H1 (cell line): ENCODE data around the gene DENND2A. TPM values are rescaled to one million over a fixed set of nuclear protein-coding genes. Genes with fewer than 3 reads are reported as not detected.

Experiments
- CTCF ChIA-PET: fragments of 300-600 bp; sonication (Branson Sonifier 250); formaldehyde crosslinking; loops from one replicate; lab custom pipeline; 2021; ENCODE audit not compliant: partially characterized antibody; lab: Charles Lee
- POLR2A ChIA-PET: fragments of 300-600 bp; sonication (Branson Sonifier 250); formaldehyde crosslinking; loops from one replicate; lab custom pipeline; 2021; ENCODE audit warnings: inconsistent platforms; ENCODE audit not compliant: partially characterized antibody; lab: Charles Lee
- DNase-seq, 2 experiments: peaks; one replicate each; pipeline versions ENCODE4 v3.0.0 to v3.0.0-alpha.2; 2010 to 2022; ENCODE audit warnings: low spot score in 2 of 2, low read depth in 1 of 2, mixed read lengths in 1 of 2
- FAIRE-seq: peaks from 2 replicates; lab custom pipeline; 2011; peaks lifted over from hg19 to GRCh38; lab: Jason Lieb, UNC
- H2AFZ ChIP-seq: 2 replicates; pipeline ENCODE4 v1.8.1; 2012; ENCODE audit warnings: low read length, inconsistent platforms
- H2AK5ac ChIP-seq: 2 replicates; pipeline ENCODE4 v1.6.1; 2013; ENCODE audit warnings: low read depth, low read length
- H2BK120ac ChIP-seq: replicated peaks from 2 replicates; pipeline ENCODE3; 2013; ENCODE audit warnings: low read depth, low read length, inconsistent platforms
- H2BK12ac ChIP-seq: 2 replicates; pipeline ENCODE4 v1.6.1; 2013; ENCODE audit warnings: low read depth, low read length
- H2BK15ac ChIP-seq: 2 replicates; pipeline ENCODE4 v1.6.1; 2013; ENCODE audit warnings: low read length
- H2BK20ac ChIP-seq: 2 replicates; pipeline ENCODE4 v1.6.1; 2013; ENCODE audit warnings: low read length
- H2BK5ac ChIP-seq: 2 replicates; pipeline ENCODE4 v1.6.1; 2013; ENCODE audit warnings: low read depth, low read length
- H3K14ac ChIP-seq: 2 replicates; pipeline ENCODE4 v1.6.1; 2013; ENCODE audit warnings: inconsistent platforms; ENCODE audit not compliant: insufficient read length
- H3K18ac ChIP-seq: 2 replicates; pipeline ENCODE4 v1.6.1; 2013; ENCODE audit warnings: low read length; ENCODE audit errors: extremely low read depth
- H3K23ac ChIP-seq: 2 replicates; pipeline ENCODE4 v1.6.1; 2013; ENCODE audit warnings: inconsistent platforms; ENCODE audit not compliant: insufficient read length
- H3K23me2 ChIP-seq: 2 replicates; pipeline ENCODE4 v1.6.1; 2013; ENCODE audit warnings: low read depth, low read length
- H3K27ac ChIP-seq: 2 replicates; pipeline ENCODE4 v1.6.1; 2011; ENCODE audit warnings: low read depth, low read length, inconsistent platforms
- H3K27me3 ChIP-seq, 4 experiments: replicated peaks in 1 of 4; 1 replicate in 1 of 4; 2 replicates in 3 of 4; pipeline versions ENCODE4 v1.6.1 to v1.8.1; 2011 to 2013; ENCODE audit warnings: low read length in 3 of 4, mild to moderate bottlenecking in 3 of 4, inconsistent platforms in 2 of 4, mixed read lengths in 2 of 4, moderate library complexity in 1 of 4; ENCODE audit not compliant: control insufficient read depth in 3 of 4, insufficient read depth in 3 of 4; ENCODE audit errors: extremely low read depth in 1 of 4
- H3K36me3 ChIP-seq, 4 experiments: 2 replicates each; pipeline versions ENCODE4 v1.6.1 to v1.8.1; 2011 to 2013; ENCODE audit warnings: mild to moderate bottlenecking in 4 of 4, low read length in 3 of 4, moderate library complexity in 2 of 4, control low read depth in 1 of 4, inconsistent platforms in 1 of 4; ENCODE audit not compliant: insufficient read depth in 4 of 4, control insufficient read depth in 2 of 4
- H3K4ac ChIP-seq: replicated peaks from 2 replicates; pipeline ENCODE3; 2013; ENCODE audit warnings: low read length, low read depth, mixed read lengths, inconsistent platforms; ENCODE audit not compliant: insufficient read length
- H3K4me1 ChIP-seq, 4 experiments: replicated peaks in 1 of 4; 1 replicate in 1 of 4; 2 replicates in 3 of 4; pipeline versions ENCODE4 v1.6.1 to v1.8.1; 2011 to 2013; ENCODE audit warnings: low read length in 3 of 4, inconsistent platforms in 2 of 4, mixed read lengths in 1 of 4; ENCODE audit not compliant: insufficient read depth in 4 of 4, control insufficient read depth in 3 of 4
- H3K4me2 ChIP-seq, 2 experiments: 2 replicates each; pipeline versions ENCODE4 v1.6.1 to v1.8.1; 2011 to 2013; ENCODE audit warnings: low read depth in 2 of 2, low read length in 2 of 2, control low read depth in 1 of 2, inconsistent platforms in 1 of 2, mild to moderate bottlenecking in 1 of 2; ENCODE audit not compliant: insufficient read depth in 1 of 2
- H3K4me3 ChIP-seq, 4 experiments: fragments of 200-600, 300-600 bp in 1 of 4; sonication (generic), shearing (Covaris generic), sonication (Bioruptor Twin) in 1 of 4; 2 replicates each; pipeline versions ENCODE4 v1.5.1 to v1.8.1; 2011 to 2016; ENCODE audit warnings: low read length in 4 of 4, low read depth in 3 of 4, control low read depth in 2 of 4, inconsistent platforms in 2 of 4, mild to moderate bottlenecking in 2 of 4, mixed read lengths in 1 of 4, moderate library complexity in 1 of 4; ENCODE audit not compliant: insufficient read depth in 2 of 4; ENCODE audit errors: extremely low read depth in 1 of 4
- H3K56ac ChIP-seq: replicated peaks from 2 replicates; pipeline ENCODE3; 2013; ENCODE audit warnings: low read depth, mild to moderate bottlenecking, mixed read lengths, low read length, inconsistent platforms; ENCODE audit not compliant: insufficient read length
- H3K79me1 ChIP-seq: 2 replicates; pipeline ENCODE4 v1.6.1; 2013; ENCODE audit warnings: low read depth, low read length, control low read depth
- H3K79me2 ChIP-seq, 2 experiments: 2 replicates each; pipeline versions ENCODE4 v1.6.1 to v1.8.1; 2012 to 2013; ENCODE audit warnings: low read length in 2 of 2, mild to moderate bottlenecking in 2 of 2, inconsistent platforms in 1 of 2; ENCODE audit not compliant: insufficient read depth in 2 of 2, control insufficient read depth in 1 of 2
- H3K9ac ChIP-seq, 4 experiments: replicated peaks in 1 of 4; 1 replicate in 1 of 4; 2 replicates in 3 of 4; pipeline versions ENCODE4 v1.6.1 to v1.8.1; 2011 to 2013; ENCODE audit warnings: low read depth in 3 of 4, low read length in 3 of 4, control low read depth in 2 of 4, mild to moderate bottlenecking in 2 of 4, moderate library complexity in 2 of 4, inconsistent platforms in 1 of 4; ENCODE audit errors: extremely low read depth in 1 of 4
- H3K9me3 ChIP-seq, 2 experiments: 2 replicates each; pipeline versions ENCODE4 v1.6.1 to v1.8.1; 2012 to 2013; ENCODE audit warnings: mild to moderate bottlenecking in 2 of 2, moderate library complexity in 2 of 2, control low read depth in 1 of 2, inconsistent platforms in 1 of 2, low read depth in 1 of 2, low read length in 1 of 2, mixed read lengths in 1 of 2; ENCODE audit not compliant: insufficient read depth in 2 of 2
- H4K20me1 ChIP-seq, 2 experiments: replicated peaks in 1 of 2; 2 replicates each; pipeline versions ENCODE3 to v1.8.1; 2011 to 2013; ENCODE audit warnings: inconsistent platforms in 2 of 2, low read length in 2 of 2, mild to moderate bottlenecking in 1 of 2; ENCODE audit not compliant: insufficient read depth in 2 of 2, control insufficient read depth in 1 of 2
- H4K5ac ChIP-seq: 2 replicates; pipeline ENCODE4 v1.6.1; 2013; ENCODE audit warnings: low read length, low read depth, mixed read lengths, inconsistent platforms; ENCODE audit not compliant: insufficient read length
- H4K8ac ChIP-seq: 2 replicates; pipeline ENCODE4 v1.8.0; 2013; ENCODE audit warnings: mild to moderate bottlenecking, moderate library complexity, low read length, inconsistent platforms; ENCODE audit not compliant: insufficient read depth; ENCODE audit errors: extremely low read depth
- H4K91ac ChIP-seq: replicated peaks from 2 replicates; pipeline ENCODE3; 2013; ENCODE audit warnings: low read length, mixed read lengths, inconsistent platforms; ENCODE audit not compliant: insufficient read length
- POLR2AphosphoS5 ChIP-seq: IDR thresholded peaks from 2 replicates; pipeline ENCODE4 v1.6.1; 2011; ENCODE audit warnings: low read depth, low read length
- RNF2 ChIP-seq: fragments of 200-900, 300-1000 bp; sonication (generic); IDR thresholded peaks from 2 replicates; pipeline ENCODE4 v1.7.1; 2016; ENCODE audit warnings: borderline replicate concordance, low read depth, mild to moderate bottlenecking, antibody characterized with exemption, low read length; ENCODE audit not compliant: poor library complexity, severe bottlenecking; ENCODE audit errors: missing control alignments
- SP1 ChIP-seq: IDR thresholded peaks from 2 replicates; pipeline ENCODE4 v1.6.1; 2011; ENCODE audit warnings: low read depth, low read length
- TEAD4 ChIP-seq: IDR thresholded peaks from 2 replicates; pipeline ENCODE4 v1.6.1; 2012; ENCODE audit warnings: low read depth, low read length, inconsistent platforms, mixed read lengths
- YY1 ChIP-seq: IDR thresholded peaks from 2 replicates; pipeline ENCODE4 v1.6.1; 2011; ENCODE audit warnings: low read depth, mild to moderate bottlenecking, low read length
- ZNF274 ChIP-seq: IDR thresholded peaks from 2 replicates; pipeline ENCODE4 v1.7.0; 2012; ENCODE audit warnings: low read length, borderline replicate concordance; ENCODE audit errors: extremely low read depth
- WGBS, 2 experiments: shearing (Covaris generic) in 1 of 2; methylation state at CpG; one replicate each; pipeline versions ENCODE4 v1.1.6 to v1.1.7; 2013 to 2015; ENCODE audit warnings: low lambda C conversion rate in 2 of 2, mixed read lengths in 2 of 2, inconsistent platforms in 1 of 2, low coverage in 1 of 2, missing lambda C conversion rate in 1 of 2; ENCODE audit not compliant: insufficient replicate concordance in 2 of 2, insufficient coverage in 1 of 2, insufficient read length in 1 of 2; ENCODE audit errors: extremely low coverage in 1 of 2, missing lambda C conversion rate in 1 of 2; 5-methylcytosine and 5-hydroxymethylcytosine counted together
- polyA plus RNA-seq, 7 experiments: library from polyadenylated mRNA; depleted of rRNA in 3 of 7; stranded (reverse) in 5 of 7; unstranded in 2 of 7; fragments of >200 nt in 5 of 7; fragments of 200-250 nt in 2 of 7; gene quantifications; 1 replicate in 5 of 7; 2 replicates in 1 of 7; 4 replicates in 1 of 7; pipeline versions ENCODE4 v1.2.1 to v1.2.3, GENCODE V29; 2011 to 2013; ENCODE audit warnings: missing spikeins in 2 of 7, mixed read lengths in 2 of 7
- total RNA-seq: library from RNA; stranded (reverse); fragmentation: NEBNext Ultra II Directional; extraction: Animal tissue kit (Norgen Biotek cat#: 25700); gene quantifications from 2 replicates; pipeline ENCODE4 v1.2.1, GENCODE V29; 2021
- TF ChIP-seq, protein P1 (sequence below): IDR thresholded peaks from 2 replicates; pipeline ENCODE4 v1.6.1; 2012; ENCODE audit warnings: inconsistent platforms

The DENND2A gene
- total and polyA plus RNA-seq, 2 of the 8 experiments (the other 6 are each of a cell fraction or from before 2014, with no cell fraction given): 5.0 to 13.0 TPM

DNA sequence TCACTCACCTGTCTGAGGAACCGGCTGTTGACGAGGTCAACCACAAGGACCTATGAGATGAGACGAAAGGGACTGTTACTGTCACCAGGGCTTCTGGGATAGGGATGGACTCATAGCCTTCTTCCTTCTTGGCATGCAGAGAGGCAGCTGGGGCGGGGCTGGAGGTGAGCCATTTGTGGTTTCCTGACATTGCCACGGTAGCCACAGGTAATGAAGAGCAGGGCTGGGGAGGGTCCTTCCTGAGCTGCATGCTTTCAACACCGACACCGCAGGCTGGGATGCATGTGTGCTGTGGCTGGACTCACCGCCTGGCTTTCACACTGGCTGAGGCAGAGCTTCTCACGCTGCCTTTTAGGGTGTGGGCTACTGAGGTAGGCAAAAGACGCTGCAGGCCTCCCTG lies 114.9 kb downstream of the DENND2A start:
- H3K18ac ChIP-seq: peak overlapping the region; percentile 13; the same call in 1 of the 2 replicates
- WGBS, 2 experiments: 92% methylated on average over 10 of the region's 10 CpGs; no CpG with 5 or more reads in 1 of the 2 experiments
- FAIRE-seq: no peak

More for the DNA sequence above, 114.9 kb downstream of the DENND2A start:
- H3K23me2 ChIP-seq: no peaks in the 10 kb centered on the region
- H3K9me3 ChIP-seq: no peaks in the 10 kb centered on the region
- no peaks in the 10 kb centered on the region for H3K79me2 ChIP-seq
- H3K56ac ChIP-seq: no peak overlapping the region
- no peak overlapping the region for H3K14ac ChIP-seq
- H3K79me1 ChIP-seq: no peaks in the 10 kb centered on the region
- 0 out of 2 replicates have a peak overlapping the region, but pooled peaks have one; percentile 49 for H2AK5ac ChIP-seq
- H2BK12ac ChIP-seq: peak overlapping the region; percentile 43; the same call in 1 of the 2 replicates
- peak overlapping the region; percentile 35; the same call in 1 of the 2 replicates for H2BK5ac ChIP-seq
- no peak overlapping the region for H3K4ac ChIP-seq
- no peak overlapping the region for H4K5ac ChIP-seq
- H3K4me3 ChIP-seq: no peak overlapping the region
- TF ChIP-seq ZNF274 (no peak), TEAD4 (no peak), YY1 (no peak), POLR2AphosphoS5 (no peak), RNF2 (no peak), SP1 (no peak)
- TF ChIP-seq, protein P1, sequence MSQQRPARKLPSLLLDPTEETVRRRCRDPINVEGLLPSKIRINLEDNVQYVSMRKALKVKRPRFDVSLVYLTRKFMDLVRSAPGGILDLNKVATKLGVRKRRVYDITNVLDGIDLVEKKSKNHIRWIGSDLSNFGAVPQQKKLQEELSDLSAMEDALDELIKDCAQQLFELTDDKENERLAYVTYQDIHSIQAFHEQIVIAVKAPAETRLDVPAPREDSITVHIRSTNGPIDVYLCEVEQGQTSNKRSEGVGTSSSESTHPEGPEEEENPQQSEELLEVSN: no peak
- no peak for DNase-seq
- H3K4me1 ChIP-seq: peaks cover 0 to 3% (median 0%) of the 10 kb centered on the region in 4 experiments; a peak in 2 of 7 replicates
- no peak overlapping the region for H2AFZ ChIP-seq
- H4K20me1 ChIP-seq: no peaks in the 10 kb centered on the region
- no peak overlapping the region for H3K23ac ChIP-seq
- 0 out of 2 replicates have a peak overlapping the region, but pooled peaks have one; percentile 34 for H2BK20ac ChIP-seq
- no peak overlapping the region for H3K9ac ChIP-seq
- H2BK120ac ChIP-seq: no peak overlapping the region
- ChIA-PET CTCF (interaction anchor here (0.8 to 4.3 kb wide), 7 partner anchors 9 to 131 kb away, joined by 3 to 23 read pairs (median 4); no protein-coding TSS in a partner anchor), POLR2A (interaction anchor here (1.1 to 1.8 kb wide), 4 partner anchors 8 to 48 kb away, joined by 4 to 7 read pairs (median 4); no protein-coding TSS in a partner anchor)
- no peaks in the 10 kb centered on the region for H3K27me3 ChIP-seq
- no peak overlapping the region for H3K4me2 ChIP-seq
- no peak overlapping the region for H4K91ac ChIP-seq
- H4K8ac ChIP-seq: peak overlapping the region; percentile 39; the same call in 1 of the 2 replicates
- H2BK15ac ChIP-seq: peak overlapping the region; percentile 72; the same call in 1 of the 2 replicates
- H3K27ac ChIP-seq: no peak overlapping the region
- no peaks in the 10 kb centered on the region for H3K36me3 ChIP-seq
